Esophagus muscularis mucosa (tissue), 4 donors: ENCODE data around the gene SPINT2. TPM values are rescaled to one million over a fixed set of nuclear protein-coding genes. Genes with fewer than 3 reads are reported as not detected.

Experiments
- DNase-seq: peaks from one replicate; pipeline ENCODE4 v3.0.0-alpha.2; 2017; ENCODE audit errors: extremely low spot score
- H3K27ac ChIP-seq, 4 donors: fragments of 200-600 bp; sonication (generic); replicated peaks in 1 of 4; 1 replicate in 3 of 4; 2 replicates in 1 of 4; pipeline ENCODE4 v1.5.1; 2016 to 2019; ENCODE audit warnings: mild to moderate bottlenecking in 1 of 4
- H3K27me3 ChIP-seq, 4 donors: fragments of 200-600 bp; sonication (generic); one replicate each; pipeline versions ENCODE4 v1.5.1 to v1.6.0; 2016 to 2019
- H3K36me3 ChIP-seq, 4 donors: fragments of 200-600 bp; sonication (generic); one replicate each; pipeline ENCODE4 v1.5.1; 2016 to 2019
- H3K4me1 ChIP-seq, 4 donors: fragments of 200-600 bp; sonication (generic); one replicate each; pipeline ENCODE4 v1.5.1; 2016 to 2019
- H3K4me3 ChIP-seq, 4 donors: fragments of 200-600 bp; sonication (generic); 1 replicate in 2 of 4; 2 replicates in 2 of 4; pipeline ENCODE4 v1.5.1; 2016 to 2019; ENCODE audit warnings: mild to moderate bottlenecking in 4 of 4, moderate library complexity in 1 of 4
- H3K9me3 ChIP-seq, 4 donors: fragments of 200-600 bp; sonication (generic); 1 replicate in 3 of 4; 2 replicates in 1 of 4; pipeline ENCODE4 v1.5.1; 2016 to 2019
- CTCF ChIP-seq, 3 experiments: fragments of 200-600 bp in 2 of 3; fragments of 450-650 bp in 1 of 3; sonication (generic) in 2 of 3; IDR thresholded peaks; one replicate each; pipeline ENCODE4 v1.5.1; 2017 to 2019; ENCODE audit warnings: antibody characterized with exemption in 3 of 3, mild to moderate bottlenecking in 2 of 3, moderate library complexity in 1 of 3
- EP300 ChIP-seq: sonication (generic); formaldehyde crosslinking; IDR thresholded peaks from one replicate; pipeline ENCODE4 v1.6.1; 2017; ENCODE audit warnings: antibody characterized with exemption
- POLR2A ChIP-seq: fragments of 450-650 bp; IDR thresholded peaks from one replicate; pipeline ENCODE4 v1.6.1; 2017; ENCODE audit warnings: antibody characterized with exemption, moderate library complexity, mild to moderate bottlenecking, low read depth
- POLR2AphosphoS5 ChIP-seq, 2 donors: sonication (generic); formaldehyde crosslinking; IDR thresholded peaks; one replicate each; pipeline ENCODE4 v1.6.1; 2017; ENCODE audit warnings: antibody characterized with exemption in 2 of 2
- WGBS: methylation state at CpG from one replicate; pipeline ENCODE4 v1.1.5; 2018; 5-methylcytosine and 5-hydroxymethylcytosine counted together
- intact Hi-C: fragments of 100-400 bp; cut with DNase I; formaldehyde crosslinking; loops from one replicate; pipeline ENCODE4 v1.15.1; 2023
- total RNA-seq, 4 donors: library from RNA; depleted of rRNA; stranded (reverse); fragments of >200 nt; gene quantifications; one replicate each; pipeline versions ENCODE4 v1.1.0 to v1.2.1, GENCODE V29; 2016

SPINT2 gene
- total RNA-seq, 4 donors from 2014 or later, result 5.0 to 13.4 (median 11.4) TPM

GRCh38 chr19:38329651-38330050, 65.3 kb downstream of the SPINT2 start:
- H3K4me3 ChIP-seq, result no peak overlapping the region
- H3K36me3 ChIP-seq, result peaks cover 0 to 34% (median 22%) of the 10 kb centered on the region in 4 donors
- intact Hi-C loops, result loop anchor here (10.0 kb wide), 1 partner anchor 425 kb away; the partner anchor contains the start of genes SIPA1L3 and WDR87
- no peaks in the 10 kb centered on the region for H3K27me3 ChIP-seq
- H3K9me3 ChIP-seq, result no peaks in the 10 kb centered on the region
- DNase-seq, result no peak
- WGBS, result 97% methylated on average over 7 of the region's 7 CpGs
- no peaks in the 10 kb centered on the region for H3K4me1 ChIP-seq
- no peak overlapping the region for H3K27ac ChIP-seq
- TF ChIP-seq POLR2AphosphoS5 (IDR thresholded peaks at IDR 0.05) (no peak), EP300 (no peak), CTCF (IDR thresholded peaks at IDR 0.05) (no peak), POLR2A (no peak)

DNA sequence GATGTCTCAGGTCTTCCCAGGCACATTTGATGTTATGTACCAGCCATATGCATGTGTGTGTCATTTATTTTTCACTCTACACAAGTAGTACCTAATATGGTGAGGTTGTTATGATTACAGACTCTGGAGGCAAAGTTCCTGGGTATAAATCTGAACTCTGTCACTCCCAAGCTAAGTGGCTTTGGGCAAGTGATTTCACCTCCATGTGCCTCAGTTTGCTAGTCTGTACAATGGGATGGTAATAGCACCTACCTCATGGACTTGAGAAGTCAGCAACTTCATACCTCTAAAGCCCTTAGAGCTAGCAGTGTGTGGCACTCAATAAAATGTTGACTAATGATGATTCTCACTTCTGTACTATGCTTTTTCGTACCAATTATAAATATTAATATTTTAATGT, 67.4 kb downstream of the SPINT2 start:
- Histone ChIP-seq H3K36me3 (peaks cover 0 to 15% (median 13%) of the 10 kb centered on the region in 4 donors), H3K4me3 (no peak overlapping the region), H3K27me3 (no peaks in the 10 kb centered on the region), H3K27ac (no peak overlapping the region), H3K9me3 (no peaks in the 10 kb centered on the region), H3K4me1 (peaks cover 0 to 7% (median 5%) of the 10 kb centered on the region in 4 donors)
- intact Hi-C loops, result loop anchor here (10.0 kb wide), 1 partner anchor 427 kb away; the partner anchor contains the start of genes SIPA1L3 and WDR87
- 61% methylated on average over 1 of the region's 1 CpG for WGBS
- DNase-seq, result no peak
- TF ChIP-seq POLR2AphosphoS5 (IDR thresholded peaks at IDR 0.05) (no peak), EP300 (no peak), POLR2A (no peak), CTCF (IDR thresholded peaks at IDR 0.05) (no peak)

GRCh38 chr19:38333245-38333644, 68.9 kb downstream of the SPINT2 start:
- intact Hi-C loops, result loop anchor here (10.0 kb wide), 1 partner anchor 428 kb away; the partner anchor contains the start of genes SIPA1L3 and WDR87
- H3K27me3 ChIP-seq, result no peaks in the 10 kb centered on the region
- H3K4me1 ChIP-seq, result peaks cover 5 to 21% (median 14%) of the 10 kb centered on the region in 4 donors
- no peak overlapping the region for H3K27ac ChIP-seq
- WGBS, result 92% methylated on average over 9 of the region's 9 CpGs
- DNase-seq, result no peak
- peaks cover 0 to 8% (median under 1%) of the 10 kb centered on the region in 4 donors for H3K36me3 ChIP-seq
- no peaks in the 10 kb centered on the region for H3K9me3 ChIP-seq
- no peak for TF ChIP-seq CTCF (IDR thresholded peaks at IDR 0.05)
- TF ChIP-seq POLR2A, result no peak
- H3K4me3 ChIP-seq, result no peak overlapping the region

DNA sequence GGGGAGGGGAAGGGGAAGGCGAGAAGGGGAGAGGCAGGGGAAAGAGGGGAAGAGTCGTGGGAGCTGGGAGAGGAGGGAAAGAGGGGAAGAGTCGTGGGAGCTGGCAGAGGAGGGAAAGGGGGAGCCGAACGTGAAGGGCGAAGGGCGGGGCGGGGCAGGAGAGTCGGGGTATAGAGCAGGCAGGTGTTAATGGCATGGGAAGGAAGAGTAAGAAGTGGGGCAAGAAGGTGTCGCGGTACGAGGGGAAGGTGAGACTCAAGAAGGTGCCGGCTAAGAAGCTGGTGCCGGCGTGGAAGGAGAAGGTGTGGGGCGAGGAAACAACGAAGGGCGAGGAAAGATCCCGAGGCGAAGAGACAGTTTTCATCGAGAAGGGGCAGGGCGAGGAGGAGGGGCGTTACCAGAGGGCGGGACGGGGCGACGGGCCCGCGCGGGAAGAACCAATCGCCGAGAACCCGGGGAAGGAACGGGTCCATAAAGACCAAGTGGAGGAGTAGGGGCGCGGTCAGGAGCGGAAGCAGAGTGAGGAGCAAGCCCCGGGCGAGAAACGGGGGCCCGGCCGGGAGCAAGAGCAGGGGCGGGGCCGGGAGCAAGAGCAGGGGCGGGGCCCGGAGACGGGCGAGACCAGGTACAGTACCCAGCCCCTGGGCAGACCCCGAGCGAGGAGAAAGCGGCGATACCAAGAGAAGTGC, 71.7 kb downstream of the SPINT2 start:
- Histone ChIP-seq H3K27me3 (no peaks in the 10 kb centered on the region), H3K4me3 (peak overlapping the region; percentile 65 to 74 (median 72)), H3K36me3 (peaks cover 0 to 33% (median 0%) of the 10 kb centered on the region in 4 donors), H3K27ac (peak overlapping the region; percentile 92 to 99 (median 94)), H3K9me3 (no peaks in the 10 kb centered on the region), H3K4me1 (peaks cover 5 to 21% (median 17%) of the 10 kb centered on the region in 4 donors)
- DNase-seq, result peak; percentile 99
- intact Hi-C loops, result loop anchor here (2.0 to 10.0 kb wide), 3 partner anchors 39 to 431 kb away; partner anchors contain the start of genes PSMD8, SIPA1L3 and WDR87
- 1% methylated on average over 52 of the region's 52 CpGs for WGBS
- TF ChIP-seq CTCF (IDR thresholded peaks at IDR 0.05), result no peak
- peak; percentile 40 for TF ChIP-seq POLR2A
- peak; percentile 83 to 89 for TF ChIP-seq POLR2AphosphoS5 (IDR thresholded peaks at IDR 0.05)
